Mesendoderm (in vitro differentiated cells): ENCODE data around the gene PLA2G6.
A peak's percentile ranks its signal among the peaks of the same experiment; 100 is the strongest.

Source experiments
- DNase-seq: peaks from one replicate; pipeline ENCODE4 v3.0.0; 2013
- H2AK5ac ChIP-seq: 2 replicates; pipeline ENCODE4 v1.6.1; 2013; ENCODE audit warnings: low read length, inconsistent platforms
- H2BK120ac ChIP-seq: 2 replicates; pipeline ENCODE4 v1.6.1; 2013; ENCODE audit warnings: low read depth, mild to moderate bottlenecking, low read length, moderate library complexity, mixed read lengths
- H2BK15ac ChIP-seq: replicated peaks from 2 replicates; pipeline ENCODE4 v1.6.1; 2013; ENCODE audit warnings: low read depth, mild to moderate bottlenecking, moderate library complexity
- H2BK5ac ChIP-seq: 2 replicates; pipeline ENCODE4 v1.6.1; 2013; ENCODE audit warnings: low read length, inconsistent platforms
- H3K18ac ChIP-seq: 2 replicates; pipeline ENCODE4 v1.6.1; 2013; ENCODE audit warnings: mild to moderate bottlenecking, low read length, mixed read lengths
- H3K23ac ChIP-seq: one replicate; pipeline ENCODE4 v1.6.1; 2013; ENCODE audit warnings: low read length
- H3K27ac ChIP-seq: 2 replicates; pipeline ENCODE4 v1.5.1; 2013; ENCODE audit warnings: low read depth, mild to moderate bottlenecking, inconsistent platforms, low read length, moderate library complexity
- H3K27me3 ChIP-seq: 2 replicates; pipeline ENCODE4 v1.6.1; 2013; ENCODE audit warnings: low read length, control low read depth, mild to moderate bottlenecking, inconsistent platforms; ENCODE audit not compliant: insufficient read depth, poor library complexity
- H3K36me3 ChIP-seq: 2 replicates; pipeline ENCODE4 v1.6.1; 2013; ENCODE audit warnings: low read length, inconsistent platforms; ENCODE audit not compliant: control insufficient read depth, insufficient read depth
- H3K4ac ChIP-seq: one replicate; pipeline ENCODE4 v1.6.1; 2013; ENCODE audit warnings: low read depth, mild to moderate bottlenecking, low read length, moderate library complexity
- H3K4me1 ChIP-seq: 2 replicates; pipeline ENCODE4 v1.6.1; 2013; ENCODE audit warnings: low read depth, low read length, inconsistent platforms; ENCODE audit not compliant: control insufficient read depth
- H3K4me2 ChIP-seq: 2 replicates; pipeline ENCODE4 v1.6.1; 2013; ENCODE audit warnings: low read length
- H3K4me3 ChIP-seq: 2 replicates; pipeline ENCODE4 v1.5.1; 2013; ENCODE audit warnings: mild to moderate bottlenecking, low read length
- H3K56ac ChIP-seq: one replicate; pipeline ENCODE4 v1.6.1; 2013; ENCODE audit warnings: low read length
- H3K79me1 ChIP-seq: 2 replicates; pipeline ENCODE4 v1.6.1; 2013; ENCODE audit warnings: low read length, inconsistent platforms
- H3K79me2 ChIP-seq: 2 replicates; pipeline ENCODE4 v1.6.1; 2013; ENCODE audit warnings: mild to moderate bottlenecking, low read length; ENCODE audit not compliant: control insufficient read depth, insufficient read depth
- H3K9ac ChIP-seq: 2 replicates; pipeline ENCODE4 v1.6.1; 2013; ENCODE audit warnings: low read length, inconsistent platforms
- H4K5ac ChIP-seq: one replicate; pipeline ENCODE4 v1.6.1; 2013; ENCODE audit warnings: low read length
- H4K8ac ChIP-seq: one replicate; pipeline ENCODE4 v1.6.1; 2013; ENCODE audit warnings: low read depth, mild to moderate bottlenecking, control low read depth, low read length, moderate library complexity
- WGBS: extraction: QIAGEN DNeasy Blood & Tissue Kit; methylation state at CpG from one replicate; pipeline ENCODE4 v1.1.7; 2013; ENCODE audit warnings: low lambda C conversion rate, missing lambda C conversion rate; ENCODE audit not compliant: insufficient coverage; ENCODE audit errors: extremely low coverage; 5-methylcytosine and 5-hydroxymethylcytosine counted together

PLA2G6 gene

GRCh38 chr22:38107692-38108515 is 73.7 kb downstream of the PLA2G6 start:
- Histone ChIP-seq H3K4me2 (no peak overlapping the region), H4K5ac (no peak overlapping the region), H4K8ac (no peak overlapping the region), H3K36me3 (no peaks in the 10 kb centered on the region), H3K4ac (no peak overlapping the region), H2BK120ac (no peak overlapping the region), H2AK5ac (no peak overlapping the region), H2BK5ac (no peak overlapping the region), H3K79me1 (no peaks in the 10 kb centered on the region), H3K56ac (no peak overlapping the region), H2BK15ac (no peak overlapping the region), H3K23ac (no peak overlapping the region), H3K27me3 (no peaks in the 10 kb centered on the region), H3K18ac (no peak overlapping the region), H3K4me3 (no peak overlapping the region), H3K79me2 (no peaks in the 10 kb centered on the region), H3K27ac (no peak overlapping the region), H3K4me1 (no peaks in the 10 kb centered on the region), H3K9ac (no peak overlapping the region)
- no CpG with 5 or more reads among the region's 17 CpGs for WGBS
- DNase-seq, result no peak

GRCh38 chr22:38106814-38107578 is 74.6 kb downstream of the PLA2G6 start:
- Histone ChIP-seq H3K56ac (no peak overlapping the region), H3K23ac (no peak overlapping the region), H2BK5ac (no peak overlapping the region), H3K36me3 (no peaks in the 10 kb centered on the region), H3K4me2 (no peak overlapping the region), H3K79me1 (no peaks in the 10 kb centered on the region), H4K8ac (no peak overlapping the region), H4K5ac (no peak overlapping the region), H3K18ac (no peak overlapping the region), H3K27me3 (no peaks in the 10 kb centered on the region), H3K79me2 (no peaks in the 10 kb centered on the region), H2BK15ac (no peak overlapping the region), H2BK120ac (no peak overlapping the region), H3K27ac (no peak overlapping the region), H3K4me3 (no peak overlapping the region), H2AK5ac (no peak overlapping the region), H3K4me1 (no peaks in the 10 kb centered on the region), H3K9ac (no peak overlapping the region), H3K4ac (no peak overlapping the region)
- DNase-seq, result no peak
- no CpG with 5 or more reads among the region's 17 CpGs for WGBS

GRCh38 chr22:38104084-38104483 is 77.5 kb downstream of the PLA2G6 start:
- no peak overlapping the region for H2BK15ac ChIP-seq
- no CpG with 5 or more reads among the region's 6 CpGs for WGBS
- H3K9ac ChIP-seq, result no peak overlapping the region

GRCh38 chr22:38103641-38104040 is 78.0 kb downstream of the PLA2G6 start:
- H4K5ac ChIP-seq, result no peak overlapping the region
- no peak for DNase-seq
- H2BK15ac ChIP-seq, result no peak overlapping the region
- no peak overlapping the region for H3K27ac ChIP-seq
- no peaks in the 10 kb centered on the region for H3K27me3 ChIP-seq
- H3K9ac ChIP-seq, result no peak overlapping the region
- no peak overlapping the region for H3K4me3 ChIP-seq
- no peak overlapping the region for H3K4me2 ChIP-seq
- no peak overlapping the region for H3K4ac ChIP-seq
- no peak overlapping the region for H2AK5ac ChIP-seq
- no peaks in the 10 kb centered on the region for H3K4me1 ChIP-seq
- no peak overlapping the region for H3K18ac ChIP-seq
- H4K8ac ChIP-seq, result no peak overlapping the region
- H3K36me3 ChIP-seq, result no peaks in the 10 kb centered on the region
- no peaks in the 10 kb centered on the region for H3K79me2 ChIP-seq
- H3K79me1 ChIP-seq, result no peaks in the 10 kb centered on the region
- WGBS, result no CpG with 5 or more reads among the region's 8 CpGs
- no peak overlapping the region for H2BK5ac ChIP-seq
- H3K56ac ChIP-seq, result no peak overlapping the region
- no peak overlapping the region for H3K23ac ChIP-seq
- H2BK120ac ChIP-seq, result no peak overlapping the region

More at GRCh38 chr22:38104084-38104483, 77.5 kb downstream of the PLA2G6 start:
- Histone ChIP-seq H3K27ac (no peak overlapping the region), H3K36me3 (no peaks in the 10 kb centered on the region), H2BK120ac (no peak overlapping the region), H3K23ac (no peak overlapping the region), H3K18ac (no peak overlapping the region), H3K4ac (no peak overlapping the region), H4K8ac (no peak overlapping the region), H4K5ac (no peak overlapping the region), H3K4me3 (no peak overlapping the region), H3K27me3 (no peaks in the 10 kb centered on the region), H3K56ac (no peak overlapping the region), H3K4me2 (no peak overlapping the region), H3K4me1 (no peaks in the 10 kb centered on the region), H3K79me2 (no peaks in the 10 kb centered on the region), H2BK5ac (no peak overlapping the region), H3K79me1 (no peaks in the 10 kb centered on the region), H2AK5ac (no peak overlapping the region)
- peak; percentile 76 for DNase-seq

- no peak overlapping the region for H2BK5ac ChIP-seq
- H3K27ac ChIP-seq, result no peak overlapping the region
- no peak overlapping the region for H3K4me2 ChIP-seq
- no peak overlapping the region for H3K4me3 ChIP-seq
- no peak overlapping the region for H3K18ac ChIP-seq
- H2AK5ac ChIP-seq, result no peak overlapping the region
- no peak overlapping the region for H3K4ac ChIP-seq
- no peaks in the 10 kb centered on the region for H3K79me1 ChIP-seq
- H2BK15ac ChIP-seq, result no peak overlapping the region
- H3K79me2 ChIP-seq, result no peaks in the 10 kb centered on the region
- no peak overlapping the region for H4K8ac ChIP-seq
- no peak overlapping the region for H3K9ac ChIP-seq
- no peak overlapping the region for H3K56ac ChIP-seq
- H3K27me3 ChIP-seq, result no peaks in the 10 kb centered on the region
- no peaks in the 10 kb centered on the region for H3K4me1 ChIP-seq
- no CpG with 5 or more reads among the region's 9 CpGs for WGBS
- H4K5ac ChIP-seq, result no peak overlapping the region
- no peak for DNase-seq
- H3K23ac ChIP-seq, result no peak overlapping the region
- no peaks in the 10 kb centered on the region for H3K36me3 ChIP-seq
- no peak overlapping the region for H2BK120ac ChIP-seq
Observed at GRCh38 chr22:38098410-38099249, 83.0 kb downstream of the PLA2G6 start.
